ENCODE measurements around the gene DRGX.

Gene DRGX

GRCh38 chr10:49384268-49384953 is 11.5 kb downstream of the DRGX start:
- no peak overlapping the region for H4K8ac ChIP-seq (ENCODE audit: low read depth, low read length)
- no peak overlapping the region for H2AK5ac ChIP-seq (ENCODE audit: low read length)
- H3K23ac ChIP-seq (ENCODE audit: low read length), result no peak overlapping the region
- no peak overlapping the region for H3K4me3 ChIP-seq (ENCODE audit: low read depth, low read length)
- H4K12ac ChIP-seq (ENCODE audit: low read depth, low read length), result no peak overlapping the region
- H3K18ac ChIP-seq (ENCODE audit: low read length), result no peak overlapping the region
- H2BK120ac ChIP-seq (ENCODE audit: insufficient read depth, low read length, poor library complexity), result no peak overlapping the region
- no peak overlapping the region for H3K4me2 ChIP-seq (ENCODE audit: low read length)
- no peaks in the 10 kb centered on the region for H3K27me3 ChIP-seq (ENCODE audit: insufficient read depth, low read length)
- H2AFZ ChIP-seq (ENCODE audit: insufficient read depth, low read length, poor library complexity), result no peak overlapping the region
- H3K14ac ChIP-seq (ENCODE audit: low read length), result no peak overlapping the region
- no peak overlapping the region for H3K9ac ChIP-seq (ENCODE audit: low read length)
- no peaks in the 10 kb centered on the region for H3K79me1 ChIP-seq (ENCODE audit: low read length)
- no peaks in the 10 kb centered on the region for H3K36me3 ChIP-seq (ENCODE audit: control insufficient read depth in 1 of 2, insufficient read depth in 2 of 2, low read length in 2 of 2)
- H2BK5ac ChIP-seq (ENCODE audit: low read depth, low read length, poor library complexity), result no peak overlapping the region
- no peak for DNase-seq
- H3K79me2 ChIP-seq (ENCODE audit: control insufficient read depth, insufficient read depth, low read length, poor library complexity), result no peaks in the 10 kb centered on the region
- H3K4ac ChIP-seq (ENCODE audit: low read depth, low read length), result no peak overlapping the region
- H3K27ac ChIP-seq (ENCODE audit: low read depth, low read length), result no peak overlapping the region
- H2BK12ac ChIP-seq (ENCODE audit: low read length), result no peak overlapping the region
- WGBS (ENCODE audit: extremely low coverage, insufficient coverage, insufficient read length), result no CpG with 5 or more reads among the region's 16 CpGs
- no peaks in the 10 kb centered on the region for H3K9me3 ChIP-seq (ENCODE audit: insufficient read depth, low read depth, low read length)
- H4K91ac ChIP-seq (ENCODE audit: low read depth, low read length), result no peak overlapping the region
- H3K4me1 ChIP-seq (ENCODE audit: control insufficient read depth in 1 of 2, insufficient read depth in 2 of 2, low read length in 2 of 2), result no peaks in the 10 kb centered on the region

- no peak for DNase-seq
- H3K36me3 ChIP-seq (ENCODE audit: control insufficient read depth in 1 of 2, insufficient read depth in 2 of 2, low read length in 2 of 2), result no peaks in the 10 kb centered on the region
- H2BK12ac ChIP-seq (ENCODE audit: low read length), result no peak overlapping the region
- no peak overlapping the region for H3K4me3 ChIP-seq (ENCODE audit: low read depth, low read length)
- no peak overlapping the region for H3K9ac ChIP-seq (ENCODE audit: low read length)
- H2BK120ac ChIP-seq (ENCODE audit: insufficient read depth, low read length, poor library complexity), result no peak overlapping the region
- no peak overlapping the region for H4K12ac ChIP-seq (ENCODE audit: low read depth, low read length)
- H3K4me1 ChIP-seq (ENCODE audit: control insufficient read depth in 1 of 2, insufficient read depth in 2 of 2, low read length in 2 of 2), result no peaks in the 10 kb centered on the region
- H3K9me3 ChIP-seq (ENCODE audit: insufficient read depth, low read depth, low read length), result no peaks in the 10 kb centered on the region
- no peak overlapping the region for H3K18ac ChIP-seq (ENCODE audit: low read length)
- H2AFZ ChIP-seq (ENCODE audit: insufficient read depth, low read length, poor library complexity), result no peak overlapping the region
- H4K8ac ChIP-seq (ENCODE audit: low read depth, low read length), result no peak overlapping the region
- H3K27me3 ChIP-seq (ENCODE audit: insufficient read depth, low read length), result no peaks in the 10 kb centered on the region
- H3K79me2 ChIP-seq (ENCODE audit: control insufficient read depth, insufficient read depth, low read length, poor library complexity), result no peaks in the 10 kb centered on the region
- H3K14ac ChIP-seq (ENCODE audit: low read length), result no peak overlapping the region
- no CpG with 5 or more reads among the region's 4 CpGs for WGBS (ENCODE audit: extremely low coverage, insufficient coverage, insufficient read length)
- H2BK5ac ChIP-seq (ENCODE audit: low read depth, low read length, poor library complexity), result no peak overlapping the region
- no peaks in the 10 kb centered on the region for H3K79me1 ChIP-seq (ENCODE audit: low read length)
- no peak overlapping the region for H3K27ac ChIP-seq (ENCODE audit: low read depth, low read length)
- H4K91ac ChIP-seq (ENCODE audit: low read depth, low read length), result no peak overlapping the region
- no peak overlapping the region for H3K4ac ChIP-seq (ENCODE audit: low read depth, low read length)
- no peak overlapping the region for H3K23ac ChIP-seq (ENCODE audit: low read length)
- no peak overlapping the region for H2AK5ac ChIP-seq (ENCODE audit: low read length)
- no peak overlapping the region for H3K4me2 ChIP-seq (ENCODE audit: low read length)
These were observed 12.0 kb downstream of the DRGX start for GRCh38 chr10:49383853-49384252.

- Histone ChIP-seq H2AK5ac (ENCODE audit: low read length) (no peak overlapping the region), H4K8ac (ENCODE audit: low read depth, low read length) (no peak overlapping the region), H3K9me3 (ENCODE audit: insufficient read depth, low read depth, low read length) (no peaks in the 10 kb centered on the region), H3K4me1 (ENCODE audit: control insufficient read depth in 1 of 2, insufficient read depth in 2 of 2, low read length in 2 of 2) (no peaks in the 10 kb centered on the region), H3K4me2 (ENCODE audit: low read length) (no peak overlapping the region), H3K9ac (ENCODE audit: low read length) (no peak overlapping the region), H3K79me2 (ENCODE audit: control insufficient read depth, insufficient read depth, low read length, poor library complexity) (no peaks in the 10 kb centered on the region), H2BK12ac (ENCODE audit: low read length) (no peak overlapping the region), H4K12ac (ENCODE audit: low read depth, low read length) (no peak overlapping the region), H3K4ac (ENCODE audit: low read depth, low read length) (no peak overlapping the region), H3K23ac (ENCODE audit: low read length) (no peak overlapping the region), H3K36me3 (ENCODE audit: control insufficient read depth in 1 of 2, insufficient read depth in 2 of 2, low read length in 2 of 2) (no peaks in the 10 kb centered on the region), H2BK5ac (ENCODE audit: low read depth, low read length, poor library complexity) (no peak overlapping the region), H3K18ac (ENCODE audit: low read length) (no peak overlapping the region), H2BK120ac (ENCODE audit: insufficient read depth, low read length, poor library complexity) (no peak overlapping the region), H3K27ac (ENCODE audit: low read depth, low read length) (no peak overlapping the region), H3K27me3 (ENCODE audit: insufficient read depth, low read length) (no peaks in the 10 kb centered on the region), H3K4me3 (ENCODE audit: low read depth, low read length) (no peak overlapping the region), H2AFZ (ENCODE audit: insufficient read depth, low read length, poor library complexity) (no peak overlapping the region), H4K91ac (ENCODE audit: low read depth, low read length) (no peak overlapping the region), H3K79me1 (ENCODE audit: low read length) (no peaks in the 10 kb centered on the region), H3K14ac (ENCODE audit: low read length) (no peak overlapping the region)
- DNase-seq, result no peak
- WGBS (ENCODE audit: extremely low coverage, insufficient coverage, insufficient read length), result no CpG with 5 or more reads among the region's 5 CpGs
These were observed 13.1 kb downstream of the DRGX start for GRCh38 chr10:49382826-49383225.

GRCh38 chr10:49382226-49382625 is 13.7 kb downstream of the DRGX start:
- H3K27me3 ChIP-seq (ENCODE audit: insufficient read depth, low read length), result no peaks in the 10 kb centered on the region
- no peaks in the 10 kb centered on the region for H3K36me3 ChIP-seq (ENCODE audit: control insufficient read depth in 1 of 2, insufficient read depth in 2 of 2, low read length in 2 of 2)
- H2BK5ac ChIP-seq (ENCODE audit: low read depth, low read length, poor library complexity), result no peak overlapping the region
- H3K9me3 ChIP-seq (ENCODE audit: insufficient read depth, low read depth, low read length), result no peaks in the 10 kb centered on the region
- no peak overlapping the region for H3K27ac ChIP-seq (ENCODE audit: low read depth, low read length)
- no CpG with 5 or more reads among the region's 3 CpGs for WGBS (ENCODE audit: extremely low coverage, insufficient coverage, insufficient read length)
- no peak overlapping the region for H4K12ac ChIP-seq (ENCODE audit: low read depth, low read length)
- DNase-seq, result no peak
- H3K79me2 ChIP-seq (ENCODE audit: control insufficient read depth, insufficient read depth, low read length, poor library complexity), result no peaks in the 10 kb centered on the region
- H3K4me1 ChIP-seq (ENCODE audit: control insufficient read depth in 1 of 2, insufficient read depth in 2 of 2, low read length in 2 of 2), result no peaks in the 10 kb centered on the region
- no peak overlapping the region for H4K91ac ChIP-seq (ENCODE audit: low read depth, low read length)
- no peak overlapping the region for H3K14ac ChIP-seq (ENCODE audit: low read length)
- no peak overlapping the region for H2AK5ac ChIP-seq (ENCODE audit: low read length)
- H2AFZ ChIP-seq (ENCODE audit: insufficient read depth, low read length, poor library complexity), result no peak overlapping the region
- no peak overlapping the region for H3K18ac ChIP-seq (ENCODE audit: low read length)
- no peak overlapping the region for H4K8ac ChIP-seq (ENCODE audit: low read depth, low read length)
- no peak overlapping the region for H2BK12ac ChIP-seq (ENCODE audit: low read length)
- no peak overlapping the region for H3K4me3 ChIP-seq (ENCODE audit: low read depth, low read length)
- no peak overlapping the region for H3K9ac ChIP-seq (ENCODE audit: low read length)
- H2BK120ac ChIP-seq (ENCODE audit: insufficient read depth, low read length, poor library complexity), result no peak overlapping the region
- no peak overlapping the region for H3K4ac ChIP-seq (ENCODE audit: low read depth, low read length)
- no peak overlapping the region for H3K4me2 ChIP-seq (ENCODE audit: low read length)
- H3K79me1 ChIP-seq (ENCODE audit: low read length), result no peaks in the 10 kb centered on the region
- no peak overlapping the region for H3K23ac ChIP-seq (ENCODE audit: low read length)
